GM12874 (cell line): ENCODE data around the gene DTNA.

ENCODE experiments used
- TF ChIP-seq, protein P1 (sequence below): IDR thresholded peaks from 2 replicates; pipeline ENCODE4 v1.5.1; 2011; ENCODE audit warnings: low read depth, mild to moderate bottlenecking, control low read depth, low read length, moderate library complexity; ENCODE audit not compliant: insufficient read depth

Gene DTNA

GRCh38 chr18:34863702-34864101 lies 153.6 kb downstream of the DTNA start:
- TF ChIP-seq, protein P1, sequence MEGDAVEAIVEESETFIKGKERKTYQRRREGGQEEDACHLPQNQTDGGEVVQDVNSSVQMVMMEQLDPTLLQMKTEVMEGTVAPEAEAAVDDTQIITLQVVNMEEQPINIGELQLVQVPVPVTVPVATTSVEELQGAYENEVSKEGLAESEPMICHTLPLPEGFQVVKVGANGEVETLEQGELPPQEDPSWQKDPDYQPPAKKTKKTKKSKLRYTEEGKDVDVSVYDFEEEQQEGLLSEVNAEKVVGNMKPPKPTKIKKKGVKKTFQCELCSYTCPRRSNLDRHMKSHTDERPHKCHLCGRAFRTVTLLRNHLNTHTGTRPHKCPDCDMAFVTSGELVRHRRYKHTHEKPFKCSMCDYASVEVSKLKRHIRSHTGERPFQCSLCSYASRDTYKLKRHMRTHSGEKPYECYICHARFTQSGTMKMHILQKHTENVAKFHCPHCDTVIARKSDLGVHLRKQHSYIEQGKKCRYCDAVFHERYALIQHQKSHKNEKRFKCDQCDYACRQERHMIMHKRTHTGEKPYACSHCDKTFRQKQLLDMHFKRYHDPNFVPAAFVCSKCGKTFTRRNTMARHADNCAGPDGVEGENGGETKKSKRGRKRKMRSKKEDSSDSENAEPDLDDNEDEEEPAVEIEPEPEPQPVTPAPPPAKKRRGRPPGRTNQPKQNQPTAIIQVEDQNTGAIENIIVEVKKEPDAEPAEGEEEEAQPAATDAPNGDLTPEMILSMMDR = no peak

- TF ChIP-seq, protein P1 = no peak
These were observed 154.9 kb downstream of the DTNA start for GRCh38 chr18:34864836-34865497.

GRCh38 chr18:34866310-34866709 lies 156.2 kb downstream of the DTNA start:
- TF ChIP-seq, protein P1 = no peak

DNA sequence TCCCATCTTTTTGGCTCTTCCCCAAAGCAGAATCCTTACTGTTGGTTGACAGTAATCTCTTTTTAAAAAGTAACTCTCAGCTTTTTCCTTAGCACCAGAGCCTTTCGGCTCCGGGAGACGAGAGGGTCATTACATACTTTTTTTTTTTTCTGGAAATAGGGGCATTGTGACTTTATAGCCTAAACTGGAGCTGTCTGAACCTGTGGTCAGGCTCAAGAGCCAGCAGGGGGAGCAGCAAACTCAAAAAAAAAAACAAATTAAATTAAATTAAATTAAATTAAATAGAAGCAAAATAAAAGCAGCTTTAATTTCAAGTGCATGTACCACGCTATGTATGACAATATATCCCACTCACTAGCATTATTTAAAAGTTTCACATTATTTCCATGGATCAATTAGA lies 156.6 kb downstream of the DTNA start:
- TF ChIP-seq, protein P1 = peak; percentile 29; the same call in 1 of the 2 replicates

GRCh38 chr18:34867520-34867919 lies 157.4 kb downstream of the DTNA start:
- TF ChIP-seq, protein P1 = peak; percentile 30; the same call in 1 of the 2 replicates

- TF ChIP-seq, protein P1 = no peak
These were observed 160.6 kb downstream of the DTNA start for GRCh38 chr18:34870555-34871310.

- TF ChIP-seq, protein P1 = no peak
These were observed 161.3 kb downstream of the DTNA start for GRCh38 chr18:34871435-34871834.
